Kidney (tissue), 11 donors: Measurements from ENCODE around the gene GTF2IRD2. TPM values are rescaled to one million over a fixed set of nuclear protein-coding genes. Genes with fewer than 3 reads are reported as not detected.
"Not testable (repeated sequence)": the region's sequence is repeated elsewhere in the genome, so short reads cannot be mapped to it uniquely, and the experiment has no call there.

Source experiments
- DNase-seq, 5 donors: peaks; one replicate each; pipeline ENCODE4 v3.0.0-alpha.2; 2013 to 2020
- FAIRE-seq: peaks from 2 replicates; lab custom pipeline; 2012; peaks lifted over from hg19 to GRCh38; lab: Jason Lieb, UNC
- H3K27ac ChIP-seq, 2 donors: one replicate each; pipeline ENCODE4 v1.7.0; 2013; ENCODE audit warnings: low read depth in 2 of 2, low read length in 2 of 2, inconsistent platforms in 1 of 2
- H3K27me3 ChIP-seq: one replicate; pipeline ENCODE4 v1.7.1; 2013; ENCODE audit warnings: low read length, inconsistent platforms; ENCODE audit not compliant: control insufficient read depth, insufficient read depth
- H3K36me3 ChIP-seq, 3 donors: one replicate each; pipeline versions ENCODE4 v1.7.0 to v1.7.1; 2013; ENCODE audit warnings: low read length in 3 of 3, control low read depth in 1 of 3, inconsistent platforms in 1 of 3; ENCODE audit not compliant: insufficient read depth in 3 of 3, control insufficient read depth in 2 of 3
- H3K4me1 ChIP-seq, 3 donors: one replicate each; pipeline versions ENCODE4 v1.7.0 to v1.7.1; 2013; ENCODE audit warnings: low read length in 3 of 3, inconsistent platforms in 1 of 3, low read depth in 1 of 3; ENCODE audit not compliant: control insufficient read depth in 2 of 3, insufficient read depth in 2 of 3
- H3K4me3 ChIP-seq, 3 donors: one replicate each; pipeline versions ENCODE4 v1.7.0 to v1.8.1; 2013; ENCODE audit warnings: low read length in 3 of 3, control low read depth in 1 of 3, inconsistent platforms in 1 of 3
- H3K9ac ChIP-seq, 3 donors: one replicate each; pipeline versions ENCODE4 v1.7.0 to v1.7.1; 2013; ENCODE audit warnings: low read length in 3 of 3, control low read depth in 1 of 3, inconsistent platforms in 1 of 3
- H3K9me3 ChIP-seq, 3 donors: one replicate each; pipeline versions ENCODE4 v1.7.0 to v1.7.1; 2013; ENCODE audit warnings: low read length in 3 of 3, control low read depth in 1 of 3, inconsistent platforms in 1 of 3; ENCODE audit not compliant: control insufficient read depth in 2 of 3, insufficient read depth in 1 of 3
- intact Hi-C: fragments of 100-400 bp; cut with DNase I; formaldehyde crosslinking; loops from one replicate; pipeline ENCODE4 v1.11.1; 2022
- polyA plus RNA-seq: library from polyadenylated mRNA; stranded (reverse); fragments of 350-450 nt; fragmentation: Illumina TruSeq; extraction: RNeasy Lipid Tissue Mini Kit (QIAGEN cat#74804); gene quantifications from one replicate; pipeline ENCODE4 v1.2.3, GENCODE V29; 2014; ENCODE audit warnings: low read depth, low replicate concordance; ENCODE audit not compliant: insufficient read depth
- total RNA-seq: library from RNA; stranded (reverse); fragmentation: NEBNext Ultra II Directional; extraction: Animal tissue kit (Norgen Biotek cat#: 25700); gene quantifications from one replicate; pipeline ENCODE4 v1.2.1, GENCODE V29; 2021
- donor health status: control.
- donor health status: control.
- donor health status: DM: yes; HTN: yes; CAD: no.
- donor health status: Normal renal cell carcinoma (clear cell type).

The GTF2IRD2 gene
- total and polyA plus RNA-seq, 2 donors from 2014 or later: 12.8 to 32.4 TPM

- H3K27me3 ChIP-seq, intact Hi-C loops, FAIRE-seq: not testable (repeated sequence)
These were observed 76.3 kb downstream of the GTF2IRD2 start for GRCh38 chr7:74775111-74775510.

DNA sequence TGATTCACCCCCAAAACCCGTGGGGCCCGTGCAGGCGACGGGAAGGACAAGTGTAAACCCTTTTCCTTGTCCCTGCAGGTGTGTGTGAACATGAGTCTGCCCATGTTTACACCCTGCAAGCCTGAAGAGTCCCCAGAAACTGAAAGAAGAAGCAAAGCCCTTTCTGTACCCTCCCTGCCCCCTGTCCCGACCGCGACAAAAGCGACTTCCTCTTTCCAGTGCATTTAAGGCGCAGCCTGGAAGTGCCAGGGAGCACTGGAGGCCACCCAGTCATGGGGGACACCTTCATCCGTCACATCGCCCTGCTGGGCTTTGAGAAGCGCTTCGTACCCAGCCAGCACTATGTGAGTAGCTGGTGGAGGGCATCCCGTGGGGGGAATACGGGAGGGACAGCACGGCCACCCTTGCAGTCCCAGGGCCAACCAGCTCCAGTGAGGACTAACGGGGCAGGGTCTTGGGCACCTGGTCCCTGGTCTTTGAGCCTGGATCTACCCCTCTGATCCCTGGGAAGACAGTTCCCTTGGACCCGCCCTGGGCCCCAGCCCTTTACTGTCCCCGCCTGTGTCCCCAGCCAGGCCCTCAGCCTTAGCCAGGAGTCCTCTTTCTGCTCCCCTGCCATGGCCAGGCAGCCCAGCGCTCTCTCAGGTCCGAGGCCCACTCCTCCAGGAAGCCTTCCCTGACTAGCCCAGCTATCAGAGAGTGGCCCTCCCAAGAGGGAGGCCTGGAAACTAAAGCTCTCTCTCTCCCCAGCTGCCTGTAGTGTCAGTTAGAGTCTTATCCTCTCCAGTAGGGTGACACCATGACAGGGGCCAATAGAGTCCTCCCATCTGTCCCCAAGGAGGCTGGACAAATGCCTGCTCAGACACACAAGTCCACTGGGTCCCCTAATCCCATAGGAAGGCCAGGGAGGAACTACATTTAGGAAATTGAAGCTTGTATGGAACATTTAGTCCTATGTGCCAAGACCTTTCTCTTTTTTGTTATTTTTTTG is 77.3 kb downstream of the GTF2IRD2 start, which contains the start of gene NCF1:
TSS of gene NCF1 (plus strand) at position 252 of the 991 bp plus-strand sequence. CDS start at position 273, 21 bp downstream.
- intact Hi-C loops, FAIRE-seq, H3K36me3 ChIP-seq, H3K4me3 ChIP-seq, H3K27me3 ChIP-seq, H3K4me1 ChIP-seq, H3K9ac ChIP-seq, DNase-seq, H3K9me3 ChIP-seq, H3K27ac ChIP-seq: not testable (repeated sequence)

More at GRCh38 chr7:74775111-74775510, 76.3 kb downstream of the GTF2IRD2 start:
- H3K4me1 ChIP-seq, H3K9ac ChIP-seq, H3K27ac ChIP-seq, H3K4me3 ChIP-seq, H3K9me3 ChIP-seq, H3K36me3 ChIP-seq, DNase-seq: not testable (repeated sequence)

GRCh38 chr7:74772093-74772492 is 79.3 kb downstream of the GTF2IRD2 start:
- H3K4me3 ChIP-seq, H3K9ac ChIP-seq, H3K27ac ChIP-seq, H3K4me1 ChIP-seq, H3K27me3 ChIP-seq, FAIRE-seq, H3K36me3 ChIP-seq, intact Hi-C loops, H3K9me3 ChIP-seq: not testable (repeated sequence)
- peak in 3 of 5 donors; percentile 2 to 35 (median 2) for DNase-seq

- peak in 1 of 5 donors; percentile 57 for DNase-seq
- H3K27me3 ChIP-seq, H3K4me3 ChIP-seq, H3K9me3 ChIP-seq, H3K27ac ChIP-seq, intact Hi-C loops, H3K4me1 ChIP-seq, H3K36me3 ChIP-seq, H3K9ac ChIP-seq, FAIRE-seq: not testable (repeated sequence)
These were observed 81.3 kb downstream of the GTF2IRD2 start for GRCh38 chr7:74770062-74770461.

- intact Hi-C loops, H3K4me3 ChIP-seq, H3K9me3 ChIP-seq, H3K27ac ChIP-seq, H3K36me3 ChIP-seq, FAIRE-seq, H3K4me1 ChIP-seq, H3K27me3 ChIP-seq, H3K9ac ChIP-seq: not testable (repeated sequence)
- peak in 2 of 5 donors; percentile 1 to 59 for DNase-seq
These were observed 84.4 kb downstream of the GTF2IRD2 start for GRCh38 chr7:74766991-74767390.

GRCh38 chr7:74766509-74766908 is 84.9 kb downstream of the GTF2IRD2 start:
- H3K9me3 ChIP-seq, H3K4me1 ChIP-seq, H3K36me3 ChIP-seq, DNase-seq, H3K9ac ChIP-seq, H3K27ac ChIP-seq, H3K27me3 ChIP-seq, FAIRE-seq, H3K4me3 ChIP-seq, intact Hi-C loops: not testable (repeated sequence)

GRCh38 chr7:74765205-74765918 is 86.0 kb downstream of the GTF2IRD2 start:
- H3K27ac ChIP-seq, H3K36me3 ChIP-seq, H3K4me3 ChIP-seq, H3K4me1 ChIP-seq, DNase-seq, FAIRE-seq, H3K9ac ChIP-seq, intact Hi-C loops, H3K9me3 ChIP-seq, H3K27me3 ChIP-seq: not testable (repeated sequence)

DNA sequence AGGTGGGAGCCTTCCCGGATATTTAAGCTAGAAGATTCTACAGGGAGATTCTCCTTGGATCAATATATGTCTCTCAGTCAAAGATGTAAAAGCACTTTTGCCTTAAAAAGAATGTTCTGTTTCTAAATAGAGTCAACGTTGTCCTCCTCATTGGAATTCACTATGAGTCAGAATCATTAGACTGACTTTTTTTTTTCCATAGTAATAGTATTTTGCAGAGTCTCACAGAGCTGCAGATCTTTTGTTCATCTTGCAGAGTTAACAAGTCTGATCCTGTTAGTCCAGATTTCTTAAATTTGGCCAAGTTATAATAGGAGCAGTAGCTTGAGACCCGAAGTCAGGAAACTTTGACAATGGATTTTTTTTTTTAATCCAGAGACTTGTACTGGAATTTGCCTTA is 92.4 kb downstream of the GTF2IRD2 start:
- H3K4me1 ChIP-seq, H3K27me3 ChIP-seq, H3K27ac ChIP-seq, intact Hi-C loops, DNase-seq, H3K9ac ChIP-seq, H3K36me3 ChIP-seq, H3K9me3 ChIP-seq, FAIRE-seq, H3K4me3 ChIP-seq: not testable (repeated sequence)
